HepG2 (cell line): ENCODE results near the gene SLC29A2. TPM values are rescaled to one million over a fixed set of nuclear protein-coding genes. Genes with fewer than 3 reads are reported as not detected.

Source experiments
- ATAC-seq: fragments of 200-7000 bp; cut with Tn5 transposase; 3 replicates; pipeline ENCODE4 v1.9.1; 2020; ENCODE audit warnings: mild to moderate bottlenecking, moderate library complexity
- BruUV-seq: library from RNA; stranded (reverse); fragments of 400-500 nt; replicated peaks from 2 replicates; lab custom pipeline; 2021; lab: Mats Ljungman, UMichigan
- CTCF ChIA-PET: fragments of 300-600 bp; formaldehyde crosslinking; extraction: SDS; loops from one replicate; lab custom pipeline; 2021; ENCODE audit warnings: low total read pairs, inconsistent platforms, low intra/inter-chr PET ratio; lab: Yijun Ruan, JAX
- POLR2A ChIA-PET: fragments of 350-600 bp; sonication (Branson Sonifier 250); formaldehyde crosslinking; loops from one replicate; lab custom pipeline; 2020; ENCODE audit warnings: antibody characterized with exemption, inconsistent platforms; lab: Yijun Ruan, JAX
- DNase-seq: peaks from one replicate; pipeline ENCODE4 v3.0.0-alpha.2; 2015; ENCODE audit warnings: low spot score
- FAIRE-seq: peaks from 3 replicates; lab custom pipeline; 2011; peaks lifted over from hg19 to GRCh38; lab: Jason Lieb, UNC
- H2AFZ ChIP-seq: one replicate; pipeline ENCODE4 v1.6.1; 2011; ENCODE audit warnings: low read length, inconsistent platforms
- H3K27ac ChIP-seq: fragments of 300-600 bp; 3 replicates; pipeline ENCODE4 v1.8.0; 2011; ENCODE audit warnings: mixed run types, mild to moderate bottlenecking, mixed read lengths, low read length, inconsistent platforms; ENCODE audit not compliant: insufficient read depth; ENCODE audit errors: extremely low read length
- H3K27me3 ChIP-seq, 2 experiments: fragments of 200-600 bp in 1 of 2; 2 replicates in 1 of 2; 3 replicates in 1 of 2; pipeline versions ENCODE4 v1.6.0 to v1.8.0; 2011; ENCODE audit warnings: low read length in 2 of 2, mild to moderate bottlenecking in 2 of 2, moderate library complexity in 2 of 2, inconsistent platforms in 1 of 2; ENCODE audit not compliant: insufficient read depth in 2 of 2, control insufficient read depth in 1 of 2
- H3K36me3 ChIP-seq, 2 experiments: fragments of 200-600 bp in 1 of 2; replicated peaks in 1 of 2; 2 replicates in 1 of 2; 3 replicates in 1 of 2; pipeline versions ENCODE4 v1.5.1 to v1.8.0; 2011; ENCODE audit warnings: low read length in 2 of 2, inconsistent platforms in 1 of 2; ENCODE audit not compliant: insufficient read depth in 2 of 2, control insufficient read depth in 1 of 2
- H3K4me1 ChIP-seq: 2 replicates; pipeline ENCODE4 v1.5.1; 2012; ENCODE audit warnings: low read length, inconsistent platforms; ENCODE audit not compliant: insufficient read depth
- H3K4me2 ChIP-seq: 2 replicates; pipeline ENCODE4 v1.6.0; 2011; ENCODE audit warnings: low read depth, low read length, inconsistent platforms
- H3K4me3 ChIP-seq, 3 experiments: fragments of 200-600 bp in 1 of 3; sonication (generic), shearing (Covaris generic) in 1 of 3; replicated peaks in 1 of 3; 2 replicates each; pipeline ENCODE4 v1.5.1; 2011 to 2016; ENCODE audit warnings: low read length in 3 of 3, inconsistent platforms in 2 of 3, low read depth in 2 of 3, mild to moderate bottlenecking in 2 of 3, control low read depth in 1 of 3, mixed read lengths in 1 of 3; ENCODE audit not compliant: insufficient read depth in 1 of 3
- H3K79me2 ChIP-seq: one replicate; pipeline ENCODE4 v1.6.1; 2011; ENCODE audit warnings: low read length, inconsistent platforms; ENCODE audit not compliant: insufficient read depth
- H3K9ac ChIP-seq: 2 replicates; pipeline ENCODE4 v1.6.0; 2011; ENCODE audit warnings: mild to moderate bottlenecking, low read depth, low read length, inconsistent platforms; ENCODE audit not compliant: insufficient read depth
- H3K9me3 ChIP-seq: 2 replicates; pipeline ENCODE4 v1.5.1; 2012; ENCODE audit warnings: mild to moderate bottlenecking, low read length
- H4K20me1 ChIP-seq: 2 replicates; pipeline ENCODE4 v1.6.0; 2011; ENCODE audit warnings: inconsistent platforms, mild to moderate bottlenecking, low read length, moderate library complexity; ENCODE audit not compliant: insufficient read depth
- CEBPZ ChIP-seq: IDR thresholded peaks from 2 replicates; pipeline ENCODE4 v1.6.1; 2012; ENCODE audit warnings: low read length, improper control_type of control experiment
- FOXP1 ChIP-seq, 2 experiments: fragments of 450-650 bp in 1 of 2; IDR thresholded peaks; 2 replicates each; pipeline ENCODE4 v1.6.1; 2017 to 2018; ENCODE audit warnings: antibody characterized with exemption in 1 of 2
- HES4 ChIP-seq: sonication (generic); formaldehyde crosslinking; IDR thresholded peaks from 2 replicates; pipeline ENCODE4 v1.9.0; 2021; ENCODE audit warnings: mild to moderate bottlenecking, missing genetic modification reagents, borderline replicate concordance
- KDM4B ChIP-seq: sonication (generic); formaldehyde crosslinking; IDR thresholded peaks from 2 replicates; pipeline ENCODE4 v1.4.0; 2020; ENCODE audit warnings: missing genetic modification reagents
- KDM6A ChIP-seq: IDR thresholded peaks from 2 replicates; pipeline ENCODE4 v1.6.1; 2016; ENCODE audit warnings: low read depth
- LBX2 ChIP-seq: sonication (generic); formaldehyde crosslinking; IDR thresholded peaks from 2 replicates; pipeline ENCODE4 v1.5.0; 2020; ENCODE audit warnings: missing genetic modification reagents, mild to moderate bottlenecking, borderline replicate concordance
- MED1 ChIP-seq: sonication (generic); formaldehyde crosslinking; IDR thresholded peaks from 2 replicates; pipeline ENCODE4 v1.4.0; 2020; ENCODE audit warnings: missing genetic modification reagents
- PHF5A ChIP-seq: IDR thresholded peaks from one replicate; pipeline ENCODE4 v1.6.1; 2018; ENCODE audit warnings: low read depth, missing genetic modification reagents; ENCODE audit not compliant: unreplicated experiment
- PPARG ChIP-seq: conservative IDR thresholded peaks from 2 replicates; pipeline ENCODE4 v1.6.1; 2016; ENCODE audit warnings: missing biosample characterization, missing genetic modification reagents
- SSRP1 ChIP-seq: IDR thresholded peaks from 2 replicates; pipeline ENCODE4 v1.6.1; 2016; ENCODE audit warnings: control low read depth
- TOE1 ChIP-seq: sonication (generic); formaldehyde crosslinking; IDR thresholded peaks from 2 replicates; pipeline ENCODE4 v1.4.0; 2020; ENCODE audit warnings: mild to moderate bottlenecking, missing genetic modification reagents
- ZBTB25 ChIP-seq: IDR thresholded peaks from 2 replicates; pipeline ENCODE4 v1.6.1; 2018; ENCODE audit warnings: missing genetic modification reagents
- ZNF224 ChIP-seq: sonication (generic); formaldehyde crosslinking; IDR thresholded peaks from 2 replicates; pipeline ENCODE4 v1.5.0; 2020; ENCODE audit warnings: mild to moderate bottlenecking, missing genetic modification reagents
- ZNF432 ChIP-seq: sonication (generic); formaldehyde crosslinking; IDR thresholded peaks from 2 replicates; pipeline ENCODE4 v1.5.0; 2020; ENCODE audit warnings: missing genetic modification reagents, mild to moderate bottlenecking, borderline replicate concordance
- ZNF543 ChIP-seq: sonication (generic); formaldehyde crosslinking; IDR thresholded peaks from 2 replicates; pipeline ENCODE4 v1.4.0; 2020; ENCODE audit warnings: mild to moderate bottlenecking, missing genetic modification reagents
- ZNF768 ChIP-seq: sonication (generic); formaldehyde crosslinking; IDR thresholded peaks from 2 replicates; pipeline ENCODE4 v1.4.0; 2020; ENCODE audit warnings: missing genetic modification reagents
- WGBS: methylation state at CpG from one replicate; pipeline ENCODE4 v1.1.6; 2017; ENCODE audit warnings: low lambda C conversion rate; 5-methylcytosine and 5-hydroxymethylcytosine counted together
- in situ Hi-C: cut with HindIII; loops from 2 replicates; pipeline ENCODE4 v1.10.0; 2017; ENCODE audit warnings: low pct_unique_long_range_greater_than_20kb; ENCODE audit not compliant: extremely low pct_ligation_motif_present
- intact Hi-C: fragments of 100-400 bp; cut with micrococcal nuclease; formaldehyde crosslinking; loops from one replicate; pipeline ENCODE4 v1.10.0; 2022; ENCODE audit not compliant: unreplicated experiment
- polyA plus RNA-seq, 8 experiments: library from polyadenylated mRNA; depleted of rRNA in 3 of 8; stranded (reverse) in 7 of 8; unstranded in 1 of 8; fragments of >200 nt; fragmentation: Illumina TruSeq in 4 of 8; extraction: Trizol in 4 of 8; gene quantifications; 2 replicates each; pipeline versions ENCODE4 v1.2.1 to v1.2.3, GENCODE V29; 2011 to 2016; ENCODE audit warnings: low read depth in 4 of 8, missing spikeins in 1 of 8, mixed read lengths in 1 of 8; ENCODE audit not compliant: insufficient read depth in 1 of 8
- total RNA-seq, 5 experiments: library from RNA; depleted of rRNA; stranded (reverse); fragments of >200 nt; fragmentation: Illumina TruSeq; extraction: Trizol; gene quantifications; 2 replicates each; pipeline ENCODE4 v1.2.3, GENCODE V29; 2016; ENCODE audit warnings: low read depth in 1 of 5

Gene SLC29A2
- total and polyA plus RNA-seq, 2 of the 13 experiments (the other 11 are each of a cell fraction or from before 2014, with no cell fraction given): 0.63 to 0.66 TPM

GRCh38 chr11:66333220-66333877 lies 38.2 kb downstream of the SLC29A2 start:
- Histone ChIP-seq H3K9me3 (no peaks in the 10 kb centered on the region), H4K20me1 (no peaks in the 10 kb centered on the region), H3K36me3 (no peaks in the 10 kb centered on the region; a peak in 1 of 5 replicates), H3K27ac (no peak overlapping the region), H3K79me2 (no peaks in the 10 kb centered on the region)
- no TSS peak for BruUV-seq
- in situ Hi-C loops (no loop called here), intact Hi-C loops (no loop called here)
- no peak for FAIRE-seq
- TF ChIP-seq SSRP1: no peak
- no peak for TF ChIP-seq ZNF543 (CRISPR knock-in tag)
- TF ChIP-seq TOE1: no peak
- no peak for TF ChIP-seq CEBPZ
- no peak for TF ChIP-seq HES4 (CRISPR knock-in tag)
- no peak for TF ChIP-seq ZBTB25
- TF ChIP-seq PPARG: no peak
- TF ChIP-seq KDM6A (CRISPR knock-in tag): no peak
- no peak for TF ChIP-seq PHF5A (CRISPR knock-in tag)
- TF ChIP-seq KDM4B (CRISPR knock-in tag): no peak
- no peak for TF ChIP-seq MED1 (CRISPR knock-in tag)
- TF ChIP-seq ZNF224 (CRISPR knock-in tag): no peak
- TF ChIP-seq ZNF768 (CRISPR knock-in tag): no peak
- TF ChIP-seq LBX2 (CRISPR knock-in tag): no peak
- no peak for TF ChIP-seq FOXP1 (IDR thresholded peaks at IDR 0.05)
- no peak for TF ChIP-seq FOXP1 (CRISPR knock-in tag; IDR thresholded peaks at IDR 0.05)
- no peak for TF ChIP-seq ZNF432 (CRISPR knock-in tag)
- TF ChIP-seq, all 625 proteins: peak for 0
- no peak for ATAC-seq
- ChIA-PET CTCF (no interaction called here), POLR2A (interaction anchor here (3.6 kb wide), 1 partner anchor 21 kb away, joined by 59 read pairs; no protein-coding TSS in a partner anchor)
- Histone ChIP-seq H3K4me2 (no peak overlapping the region), H3K9ac (no peak overlapping the region), H2AFZ (no peak overlapping the region), H3K27me3 (no peaks in the 10 kb centered on the region), H3K4me1 (peaks cover 38% of the 10 kb centered on the region), H3K4me3 (no peak overlapping the region)
- no peak for DNase-seq
- WGBS: 97% methylated on average over 6 of the region's 19 CpGs
